G401 (cell line): ENCODE results near the gene CD200R1L. TPM values are rescaled to one million over a fixed set of nuclear protein-coding genes. Genes with fewer than 3 reads are reported as not detected.

Source experiments
- DNase-seq: peaks from one replicate; pipeline ENCODE4 v3.0.0-alpha.2; 2015; ENCODE audit warnings: low spot score
- in situ Hi-C: cut with HindIII; loops from 2 replicates; pipeline ENCODE4 v1.10.0; 2016; ENCODE audit warnings: low sequenced_read_pairs, mixed read lengths
- total RNA-seq: library from RNA; depleted of rRNA; stranded (reverse); fragments of >200 nt; shearing (Covaris generic); gene quantifications from 2 replicates; pipeline ENCODE4 v1.2.3, GENCODE V29; 2014

Gene CD200R1L
- total RNA-seq, 1 experiment from 2014 or later = not detected

DNA sequence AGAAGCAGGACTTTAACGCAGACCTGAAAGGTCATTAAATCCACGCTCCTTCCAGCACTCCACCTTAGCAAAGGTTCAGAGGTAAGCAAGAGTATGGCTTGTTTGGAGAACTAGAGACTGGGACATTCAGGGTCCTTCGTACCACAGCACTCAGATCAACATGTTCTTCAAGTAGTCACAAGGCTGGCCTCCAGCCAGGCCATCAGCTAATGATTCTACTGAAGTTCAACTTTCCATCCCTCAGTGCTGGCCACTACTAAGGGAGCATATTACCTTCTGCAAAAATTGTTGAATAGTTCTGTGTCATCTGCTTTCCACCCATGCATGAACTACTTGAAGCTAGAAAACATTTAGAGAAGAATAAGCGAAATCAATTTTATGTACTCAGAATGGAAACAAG is 17.6 kb downstream of the CD200R1L start:
- in situ Hi-C loops = no loop called here
- no peak for DNase-seq

DNA sequence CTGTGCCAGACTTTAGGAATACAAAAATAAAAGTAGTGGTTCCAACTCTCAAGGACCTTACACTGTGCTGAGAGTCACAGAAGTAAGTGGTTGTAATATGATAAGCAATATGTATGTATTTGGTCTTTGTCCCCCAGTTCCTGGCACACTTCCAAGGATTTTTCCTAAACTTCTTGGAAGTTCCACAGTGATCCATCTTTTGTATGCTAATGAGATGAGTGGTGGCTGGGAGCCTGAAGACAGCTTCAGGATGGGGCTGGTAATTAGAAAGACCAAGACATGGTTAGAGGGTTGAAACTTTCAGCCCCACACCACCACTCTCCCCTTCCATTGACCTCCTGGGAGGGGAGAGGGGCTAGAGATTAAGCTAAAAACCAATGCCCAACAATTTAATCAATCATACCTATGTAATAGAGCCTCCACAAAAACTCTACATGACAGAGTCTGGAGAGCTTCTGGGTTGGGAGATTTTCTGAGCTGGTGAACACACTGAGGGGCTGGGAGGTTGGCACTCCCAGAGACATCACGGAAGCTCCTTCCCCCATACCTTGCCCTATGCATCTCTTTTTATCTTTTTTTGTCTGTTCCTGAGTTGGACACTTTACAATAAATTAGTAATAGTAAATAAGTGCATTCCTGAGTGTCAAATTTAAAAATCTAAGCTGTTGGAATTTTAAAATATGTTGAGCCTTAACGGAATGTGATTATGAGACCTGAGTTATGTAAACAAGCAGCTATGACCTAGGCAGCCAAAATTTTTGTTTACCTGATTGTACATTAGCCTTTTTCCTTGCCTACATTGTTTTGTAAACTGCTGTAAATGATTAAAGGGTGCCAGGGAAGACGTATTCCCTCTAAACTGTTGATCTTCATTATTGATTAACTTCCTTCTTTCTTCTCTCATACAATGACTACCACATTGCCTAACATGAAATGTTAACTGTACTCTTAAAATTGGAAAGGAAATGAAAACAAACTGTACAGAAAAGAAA is 24.3 kb downstream of the CD200R1L start:
- DNase-seq = no peak
- in situ Hi-C loops = no loop called here

DNA sequence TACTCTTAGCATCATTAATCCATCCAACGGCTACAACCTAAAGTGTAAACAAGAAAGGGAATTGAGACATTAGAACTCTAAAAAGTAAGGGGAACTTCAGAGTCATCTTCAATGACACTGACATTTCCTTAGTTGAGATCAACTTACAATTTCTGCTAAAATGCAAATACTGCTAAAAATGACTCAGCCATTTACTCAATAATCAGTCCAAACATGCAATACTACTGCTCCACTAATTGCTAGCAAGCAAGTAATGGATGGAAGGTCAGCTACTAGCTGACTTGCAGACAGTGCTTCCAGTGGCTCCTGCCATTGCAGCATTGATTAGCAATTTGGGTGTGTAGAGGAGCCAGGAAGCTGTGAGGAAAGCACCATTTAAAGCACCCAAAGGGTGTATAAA is 28.4 kb downstream of the CD200R1L start:
- in situ Hi-C loops = no loop called here
- DNase-seq = no peak

DNA sequence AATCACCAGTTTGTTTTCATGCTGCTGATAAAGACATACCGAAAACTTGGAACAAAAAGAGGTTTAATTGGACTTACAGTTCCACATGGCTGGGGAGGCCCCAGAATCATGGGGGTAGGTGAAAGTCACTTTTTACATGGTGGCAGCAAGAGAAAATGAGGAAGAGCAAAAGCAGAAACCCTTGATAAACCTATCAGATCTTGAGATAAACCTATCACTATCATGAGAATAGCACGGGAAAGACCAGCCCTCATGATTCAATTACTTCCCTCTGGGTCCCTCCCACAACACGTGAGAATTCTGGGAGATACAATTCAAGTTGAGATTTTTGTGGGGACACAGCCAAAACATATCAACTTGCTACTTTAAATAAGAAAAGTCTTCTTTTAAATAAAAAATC is 28.9 kb downstream of the CD200R1L start:
- DNase-seq = no peak
- in situ Hi-C loops = no loop called here

DNA sequence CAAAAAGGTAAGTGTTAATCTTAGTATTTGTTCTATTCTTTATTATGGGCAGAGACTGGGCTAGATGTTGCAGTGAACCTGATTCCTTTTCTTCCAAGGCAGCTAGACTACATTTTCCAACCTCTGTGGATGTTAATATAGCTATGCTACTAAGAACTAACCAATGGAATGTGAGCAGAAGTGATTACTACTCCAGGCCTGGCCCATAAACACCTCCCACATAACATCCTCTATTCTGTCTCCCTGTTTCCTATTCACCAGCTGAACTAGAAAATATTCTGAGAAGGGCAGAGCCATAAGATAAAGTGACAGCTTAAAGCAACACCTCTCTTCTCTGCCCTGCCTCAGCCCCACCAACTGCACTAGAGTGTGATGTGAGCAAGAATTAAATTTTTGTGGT is 29.4 kb downstream of the CD200R1L start:
- DNase-seq = no peak
- in situ Hi-C loops = no loop called here

DNA sequence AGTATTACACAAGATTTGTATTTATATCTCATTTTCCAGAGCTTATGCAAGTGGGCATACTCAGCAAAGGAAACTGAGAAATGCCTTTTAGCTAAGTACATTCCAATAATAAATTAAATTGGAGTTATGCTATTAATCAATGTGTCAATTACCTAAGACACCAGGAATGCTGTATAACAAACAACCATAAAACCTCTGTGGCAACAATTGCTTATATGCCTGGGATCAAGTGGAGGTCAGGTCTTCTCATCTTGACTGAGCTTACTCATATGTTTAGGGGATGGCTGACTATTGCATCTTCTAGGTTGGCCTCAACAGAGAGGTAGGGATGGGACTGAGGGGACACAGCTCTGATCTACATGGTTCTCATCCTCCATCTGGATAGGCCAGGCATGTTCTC is 30.7 kb downstream of the CD200R1L start:
- in situ Hi-C loops = no loop called here
- no peak for DNase-seq

DNA sequence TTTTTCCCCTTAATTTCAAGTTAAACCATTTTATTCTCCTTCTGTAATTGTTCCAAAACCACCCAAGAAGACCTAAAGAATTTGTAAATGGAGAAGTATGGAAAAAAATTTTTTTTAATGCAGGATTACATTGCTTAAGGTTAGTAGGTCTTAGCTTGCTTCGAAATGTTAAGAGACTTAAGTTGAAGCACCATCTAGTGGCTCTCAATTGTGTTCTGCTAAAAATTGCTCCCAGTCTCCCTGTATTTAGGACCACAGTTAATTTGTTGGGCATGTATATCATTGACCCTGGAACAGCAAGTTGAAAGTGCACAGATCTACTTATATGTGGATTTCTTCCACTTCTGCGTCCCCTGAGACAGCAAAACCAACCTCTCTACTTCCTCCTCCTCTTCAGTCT is 32.4 kb downstream of the CD200R1L start:
- DNase-seq = no peak
- in situ Hi-C loops = no loop called here

DNA sequence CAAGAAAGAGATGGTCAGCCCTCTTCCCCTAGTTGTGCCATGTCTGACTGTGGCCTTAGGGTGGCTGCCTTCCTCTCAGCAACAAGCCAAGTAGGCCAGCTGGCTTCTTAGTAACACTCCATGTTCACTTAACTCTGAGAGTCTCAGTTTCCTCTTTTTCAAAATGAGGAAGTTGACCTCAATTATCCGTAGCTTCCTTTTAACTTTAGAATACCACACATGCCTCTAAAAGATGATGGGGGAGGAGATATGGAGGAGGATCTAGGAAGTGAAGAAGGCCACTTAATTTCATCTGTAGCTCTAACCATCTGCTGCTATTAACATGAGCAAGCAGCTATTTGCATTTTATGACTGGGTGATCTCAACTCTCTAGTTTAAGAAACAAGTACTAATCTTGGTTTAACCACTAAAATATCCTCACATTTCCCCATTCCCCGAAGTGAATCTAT is 32.9 kb downstream of the CD200R1L start:
- DNase-seq = no peak
- in situ Hi-C loops = no loop called here

DNA sequence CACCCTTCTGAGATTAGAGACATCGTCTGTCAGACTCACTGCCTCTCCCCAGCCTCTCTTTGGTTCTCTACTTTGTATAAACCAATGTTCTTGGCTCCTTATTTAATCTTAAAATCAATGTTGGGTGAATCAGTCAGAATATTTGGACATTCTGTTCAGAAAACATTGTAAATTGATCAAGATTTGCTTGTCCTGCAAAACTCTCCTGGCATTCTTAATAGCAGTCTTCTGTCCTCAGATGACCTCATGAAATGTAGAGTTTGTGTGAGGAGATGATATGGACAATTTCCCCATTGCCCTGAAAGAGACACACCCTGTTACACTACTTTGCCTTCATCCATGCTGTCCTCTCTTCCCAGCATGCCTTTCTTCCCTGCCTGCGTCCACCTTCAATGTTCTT is 33.6 kb downstream of the CD200R1L start:
- in situ Hi-C loops = no loop called here
- DNase-seq = no peak

DNA sequence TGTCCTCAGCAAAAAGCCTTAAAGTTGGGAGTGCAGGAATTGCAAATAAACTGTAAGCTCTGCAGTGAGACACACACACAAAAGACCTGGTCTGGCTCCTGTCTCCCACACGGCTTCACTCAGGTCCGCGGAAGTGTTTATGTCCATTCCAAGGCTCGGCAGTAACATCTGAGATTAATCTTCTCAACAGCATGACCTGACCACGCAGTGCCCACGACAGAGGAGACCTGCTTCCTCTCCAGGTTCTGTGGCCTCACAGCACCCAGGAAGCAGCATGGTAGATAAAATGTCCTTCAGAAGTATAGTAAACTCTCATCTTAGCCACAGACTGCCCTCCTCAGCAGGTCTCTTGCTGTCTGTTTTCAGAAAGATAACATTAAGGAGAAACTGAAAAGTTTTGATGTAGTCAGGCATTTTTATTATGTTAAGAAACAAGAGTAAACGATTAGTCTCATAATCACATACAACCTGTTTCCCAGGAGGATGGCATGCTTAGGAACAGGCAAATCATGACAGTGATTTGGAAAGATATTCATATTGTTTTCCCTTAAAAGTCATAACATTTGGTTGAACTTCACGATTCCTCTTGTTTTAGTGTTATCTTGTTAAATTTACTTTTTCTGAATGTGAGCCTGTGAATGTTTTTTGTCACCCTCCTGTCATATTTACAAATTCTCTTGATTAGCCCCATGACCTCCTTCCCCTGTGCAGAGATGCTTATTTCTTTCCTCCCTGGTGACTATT is 34.6 kb downstream of the CD200R1L start:
- in situ Hi-C loops = no loop called here

DNA sequence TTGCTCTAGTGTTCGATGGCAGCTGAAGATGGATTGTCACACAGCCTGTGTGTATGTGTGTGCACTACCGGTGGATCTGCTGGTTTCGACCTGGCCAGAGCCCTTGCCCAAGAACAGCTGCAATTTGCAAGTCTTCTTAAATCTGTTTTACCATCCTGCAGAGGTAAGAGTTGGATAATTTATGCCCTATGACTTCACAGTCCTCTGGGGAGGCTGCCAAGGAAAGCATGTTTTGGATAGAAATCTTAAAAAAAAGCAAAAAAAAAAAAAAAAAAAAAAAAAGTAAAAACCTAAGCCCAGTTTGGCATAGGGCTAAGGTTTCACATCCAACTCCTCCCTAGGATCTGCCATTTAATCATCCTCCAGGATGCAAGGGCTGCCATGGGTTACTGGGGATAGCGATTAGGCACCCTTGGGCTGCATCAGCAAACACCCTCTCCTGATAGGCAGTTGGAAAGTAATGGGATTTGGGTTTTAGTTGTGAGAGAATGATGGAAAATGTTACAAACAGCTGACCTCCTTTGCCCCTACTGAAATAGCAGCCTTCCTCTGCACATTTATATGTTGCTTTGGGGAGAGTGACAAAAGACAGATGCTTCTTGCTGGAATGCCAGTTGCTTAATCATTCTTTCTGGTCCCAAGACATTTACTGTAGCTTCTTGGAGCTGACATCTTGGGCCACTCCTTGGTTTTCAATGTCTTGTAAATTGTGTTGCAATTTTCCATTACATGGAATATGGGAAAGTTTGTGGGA is 35.4 kb downstream of the CD200R1L start:
- in situ Hi-C loops = no loop called here
- no peak for DNase-seq

More for the DNA sequence above, 34.6 kb downstream of the CD200R1L start:
- no peak for DNase-seq

DNA sequence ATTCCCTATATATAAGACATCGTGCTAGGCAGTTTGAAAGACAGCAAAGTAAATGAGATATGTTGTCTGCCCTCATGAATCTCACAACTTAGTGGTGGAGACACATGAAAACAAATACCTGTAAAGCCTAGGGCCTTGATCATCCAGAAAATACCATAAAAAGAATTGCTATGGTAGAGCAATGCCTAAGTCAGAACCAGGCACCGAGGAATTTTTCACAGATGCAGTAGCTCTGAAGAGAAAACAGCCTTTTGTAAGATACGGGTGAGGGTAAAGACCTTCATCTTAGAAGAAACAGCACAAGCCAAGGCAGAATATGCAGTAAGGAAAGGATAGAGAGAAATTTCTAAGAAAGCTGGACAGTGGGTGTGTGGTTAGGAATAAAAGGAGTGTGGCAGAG is 36.1 kb downstream of the CD200R1L start:
- DNase-seq = no peak
- in situ Hi-C loops = no loop called here

DNA sequence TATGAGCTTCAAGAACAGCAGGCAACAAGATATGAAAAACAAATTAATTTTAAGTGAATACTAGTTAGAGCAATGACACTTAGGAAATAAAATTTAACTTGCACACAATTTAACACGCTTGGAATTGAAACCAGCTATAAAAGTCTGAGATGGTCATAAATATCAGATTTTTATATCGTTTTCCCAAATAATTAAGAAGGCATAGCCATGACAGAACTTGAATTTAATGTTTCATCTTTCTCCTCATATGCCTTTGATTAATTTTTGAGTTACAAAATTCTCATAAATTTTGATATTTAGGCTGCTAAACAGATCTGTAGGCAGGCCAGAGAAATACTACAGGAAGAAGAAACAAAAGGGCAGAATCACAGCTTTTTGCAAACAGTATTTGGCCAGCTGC is 38.5 kb downstream of the CD200R1L start:
- in situ Hi-C loops = no loop called here
- no peak for DNase-seq

DNA sequence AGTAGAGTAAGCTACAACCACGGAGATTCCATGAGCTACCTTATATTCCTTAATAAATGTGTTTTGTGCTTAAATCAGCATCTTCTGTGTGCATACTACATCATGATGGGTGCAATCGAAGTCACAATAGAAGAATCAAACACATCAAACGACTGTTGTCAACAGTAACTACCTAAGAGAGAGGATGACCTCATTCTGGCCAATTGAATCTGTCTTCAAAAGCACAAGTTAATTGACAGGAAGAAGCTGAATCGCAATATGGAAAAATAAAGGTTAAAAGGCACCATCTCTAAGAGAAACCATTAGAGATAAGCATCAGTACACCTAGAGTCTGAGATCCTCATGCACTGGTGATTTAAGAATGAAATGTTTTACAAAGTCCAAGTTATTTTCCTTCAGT is 39.0 kb downstream of the CD200R1L start:
- in situ Hi-C loops = no loop called here
- no peak for DNase-seq

DNA sequence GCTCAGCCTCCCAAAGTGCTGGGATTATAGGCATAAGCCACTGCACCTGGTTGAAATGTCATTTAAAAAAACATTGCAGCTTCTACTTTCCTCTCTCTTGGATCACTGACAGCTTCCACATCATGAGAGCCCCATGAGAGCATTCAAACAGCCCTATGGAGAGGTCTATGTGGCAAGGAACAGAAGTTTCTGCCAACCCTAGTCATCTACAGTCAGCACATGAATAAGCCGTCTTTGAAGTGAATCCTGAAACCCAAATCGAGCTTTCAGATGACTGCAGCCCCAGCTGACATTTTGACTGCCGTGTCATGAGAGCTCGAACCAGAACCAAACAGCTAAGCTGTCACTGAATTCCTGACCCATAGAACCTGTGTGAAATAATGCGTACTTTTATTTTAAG is 39.8 kb downstream of the CD200R1L start:
- in situ Hi-C loops = no loop called here
- no peak for DNase-seq

DNA sequence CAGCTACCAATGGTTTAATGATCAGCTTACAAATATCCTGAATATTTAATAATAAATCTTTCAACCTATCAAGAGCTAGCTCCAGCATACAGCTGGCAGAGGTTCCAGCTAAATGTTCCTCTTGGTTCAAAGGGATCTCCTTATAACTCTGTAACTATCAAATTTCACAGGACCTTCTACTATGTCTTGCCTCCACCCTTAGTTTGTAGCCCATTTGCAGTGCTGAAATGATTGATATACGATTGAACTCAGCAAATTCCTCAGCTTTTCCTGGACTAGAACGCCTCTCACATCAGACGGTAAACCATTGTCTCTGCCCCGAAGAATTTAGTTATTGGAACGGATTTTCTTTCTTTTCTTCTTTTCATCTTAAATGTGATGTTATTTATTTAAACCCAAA is 41.5 kb downstream of the CD200R1L start:
- DNase-seq = no peak
- in situ Hi-C loops = no loop called here

DNA sequence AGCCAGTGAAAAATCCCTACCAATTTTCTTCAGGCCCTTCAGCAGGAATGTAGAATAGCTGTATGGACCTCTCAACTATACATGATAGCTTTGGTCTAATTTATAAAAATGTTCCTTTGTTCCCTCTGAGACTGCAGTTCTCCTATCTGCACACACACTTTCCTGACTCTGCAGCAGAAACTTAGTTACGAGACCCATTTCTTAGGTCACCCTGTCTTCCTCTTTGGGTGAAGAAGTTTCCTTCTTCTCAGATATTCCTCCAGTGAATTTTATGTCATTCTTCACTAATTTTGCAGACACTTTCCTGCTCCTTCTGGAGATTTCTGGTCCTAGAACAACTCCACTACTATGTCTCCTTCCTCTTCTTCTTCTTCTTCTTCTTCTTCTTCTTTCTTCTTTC is 42.6 kb downstream of the CD200R1L start:
- no peak for DNase-seq
- in situ Hi-C loops = no loop called here

DNA sequence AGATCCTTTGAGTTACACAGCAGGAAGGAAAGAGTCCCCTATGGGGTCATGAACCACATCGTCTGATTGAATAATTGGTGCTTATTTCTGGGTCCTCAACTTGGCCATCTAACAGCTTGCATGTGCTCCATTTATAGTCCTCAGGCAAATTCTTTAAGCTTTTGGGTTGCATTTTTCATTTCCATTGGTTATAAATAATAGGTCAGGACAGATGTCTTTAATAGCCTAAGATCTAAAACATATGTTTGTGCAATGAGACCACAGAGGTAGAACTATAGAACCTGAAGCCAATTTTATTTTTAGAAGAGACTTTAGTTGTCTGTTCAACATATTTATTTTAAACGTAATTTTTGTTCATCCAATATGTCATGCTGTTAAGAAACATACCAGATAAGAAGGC is 43.2 kb downstream of the CD200R1L start:
- no peak for DNase-seq
- in situ Hi-C loops = no loop called here

DNA sequence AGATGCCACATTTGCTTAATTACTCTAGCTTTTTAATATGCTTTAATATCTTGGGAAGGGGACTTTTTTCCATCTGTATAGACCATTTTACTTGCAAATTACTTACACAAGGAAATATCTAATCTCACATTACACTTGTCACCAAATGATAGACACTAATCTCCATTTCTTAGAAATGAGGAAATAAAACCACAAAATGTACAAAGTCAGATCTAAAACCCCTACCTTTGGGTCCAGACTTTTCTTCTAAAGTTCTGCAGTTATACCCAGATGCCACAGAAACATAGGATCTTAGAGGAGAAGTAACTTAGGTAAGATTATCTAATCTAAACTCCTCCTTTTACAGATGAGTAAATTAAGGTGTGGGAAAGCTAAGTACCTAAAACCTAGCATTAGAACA is 44.3 kb downstream of the CD200R1L start:
- in situ Hi-C loops = no loop called here

DNA sequence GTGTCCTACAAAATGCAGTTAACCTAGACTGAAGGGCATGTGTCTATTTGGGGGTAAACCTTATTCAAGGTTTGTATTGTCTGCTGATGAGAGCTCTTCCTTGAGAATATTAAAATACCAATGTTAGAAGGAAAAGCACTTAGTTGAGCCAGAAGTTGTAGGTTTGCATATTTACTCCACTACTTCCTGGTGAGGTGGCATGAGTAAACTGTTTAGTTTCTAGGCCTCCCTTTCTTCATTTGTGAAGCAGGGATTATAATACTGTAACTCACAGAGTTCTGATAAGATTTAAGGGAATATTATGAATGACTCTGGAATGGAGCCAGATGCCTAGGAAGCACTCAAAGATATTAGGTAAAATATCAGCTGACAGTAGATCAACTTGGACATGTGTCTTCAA is 46.7 kb downstream of the CD200R1L start:
- DNase-seq = no peak
- in situ Hi-C loops = no loop called here

More for the DNA sequence above, 44.3 kb downstream of the CD200R1L start:
- DNase-seq = no peak
